ENCODE results near the gene UBXN1. TPM values are rescaled to one million over a fixed set of nuclear protein-coding genes. Genes with fewer than 3 reads are reported as not detected.
A peak's percentile ranks its signal among the peaks of the same experiment; 100 is the strongest.
"Not testable (repeated sequence)": the region's sequence is repeated elsewhere in the genome, so short reads cannot be mapped to it uniquely, and the experiment has no call there.

Gene UBXN1
- polyA plus RNA-seq, 3 donors: 151 to 204 (median 191) TPM

GRCh38 chr11:62715150-62716130 lies 36.6 kb upstream of the UBXN1 start:
- no peak for DNase-seq

- DNase-seq: no peak
Measured at GRCh38 chr11:62713343-62713742, 34.5 kb upstream of the UBXN1 start.

- no peak for DNase-seq
Measured at GRCh38 chr11:62712861-62713260, 34.0 kb upstream of the UBXN1 start.

- no peak for DNase-seq
Measured at GRCh38 chr11:62712276-62712812, 33.5 kb upstream of the UBXN1 start.

- DNase-seq: no peak
Measured at GRCh38 chr11:62710001-62710345, 31.1 kb upstream of the UBXN1 start.

- peak; percentile 99 for DNase-seq
Measured at GRCh38 chr11:62709247-62710000, 30.6 kb upstream of the UBXN1 start.

GRCh38 chr11:62708793-62709192 lies 29.9 kb upstream of the UBXN1 start:
- no peak for DNase-seq

- DNase-seq: no peak
Measured at GRCh38 chr11:62708392-62708791, 29.5 kb upstream of the UBXN1 start.

- DNase-seq: peak; percentile 84
Measured at GRCh38 chr11:62707277-62707861, 28.5 kb upstream of the UBXN1 start, which contains the start of the genes BSCL2 and GNG3. BSCL2 (minus strand) TSS chr11:62707424; CDS start chr11:62707195, 229 bp downstream. GNG3 (plus strand) TSS chr11:62707676; CDS start chr11:62708296, 620 bp downstream.

- DNase-seq: no peak
Measured at GRCh38 chr11:62706850-62707247, 28.0 kb upstream of the UBXN1 start.

GRCh38 chr11:62705880-62706849 lies 27.3 kb upstream of the UBXN1 start:
- peak; percentile 94 for DNase-seq

DNA sequence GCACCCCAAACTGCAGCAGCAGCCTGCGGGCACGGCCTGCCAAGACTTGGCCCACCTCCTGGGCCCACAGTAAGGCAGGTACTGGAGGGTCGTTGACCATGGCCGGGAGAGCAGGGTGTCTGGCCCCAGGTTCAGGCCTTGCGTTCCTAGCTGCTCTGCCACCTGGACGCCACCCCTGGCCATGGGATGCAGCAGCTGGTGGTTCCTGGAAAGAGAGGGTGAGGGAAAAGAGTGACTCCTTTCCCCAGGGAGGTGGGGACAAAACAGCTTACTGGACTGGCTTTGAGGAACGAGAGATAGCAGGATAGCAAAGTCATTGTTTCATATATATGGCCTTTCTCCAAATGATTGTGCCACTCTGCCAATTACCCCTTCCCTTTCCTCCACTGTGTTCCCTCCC lies 26.5 kb upstream of the UBXN1 start:
- no peak for DNase-seq

DNA sequence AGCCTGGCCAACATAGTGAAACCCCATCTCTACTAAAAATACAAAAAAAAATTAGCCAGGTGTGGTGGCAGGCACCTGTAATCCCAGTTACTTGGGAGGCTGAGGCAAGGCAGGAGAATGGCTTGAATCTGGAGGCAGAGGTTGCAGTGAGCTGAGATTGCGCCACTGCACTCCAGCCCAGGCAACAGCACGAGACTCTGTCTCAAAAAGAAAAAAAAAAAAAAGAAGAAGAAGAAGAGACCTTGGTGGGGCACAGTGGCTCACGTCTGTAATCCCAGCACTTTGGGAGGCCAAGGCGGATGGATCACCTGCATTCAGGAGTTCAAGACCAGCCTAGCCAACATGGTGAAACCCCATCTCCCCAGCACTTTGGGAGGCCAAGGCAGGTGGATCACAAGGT lies 25.0 kb upstream of the UBXN1 start:
- not testable (repeated sequence) for DNase-seq

GRCh38 chr11:62702246-62702645 lies 23.4 kb upstream of the UBXN1 start:
- DNase-seq: no peak

DNA sequence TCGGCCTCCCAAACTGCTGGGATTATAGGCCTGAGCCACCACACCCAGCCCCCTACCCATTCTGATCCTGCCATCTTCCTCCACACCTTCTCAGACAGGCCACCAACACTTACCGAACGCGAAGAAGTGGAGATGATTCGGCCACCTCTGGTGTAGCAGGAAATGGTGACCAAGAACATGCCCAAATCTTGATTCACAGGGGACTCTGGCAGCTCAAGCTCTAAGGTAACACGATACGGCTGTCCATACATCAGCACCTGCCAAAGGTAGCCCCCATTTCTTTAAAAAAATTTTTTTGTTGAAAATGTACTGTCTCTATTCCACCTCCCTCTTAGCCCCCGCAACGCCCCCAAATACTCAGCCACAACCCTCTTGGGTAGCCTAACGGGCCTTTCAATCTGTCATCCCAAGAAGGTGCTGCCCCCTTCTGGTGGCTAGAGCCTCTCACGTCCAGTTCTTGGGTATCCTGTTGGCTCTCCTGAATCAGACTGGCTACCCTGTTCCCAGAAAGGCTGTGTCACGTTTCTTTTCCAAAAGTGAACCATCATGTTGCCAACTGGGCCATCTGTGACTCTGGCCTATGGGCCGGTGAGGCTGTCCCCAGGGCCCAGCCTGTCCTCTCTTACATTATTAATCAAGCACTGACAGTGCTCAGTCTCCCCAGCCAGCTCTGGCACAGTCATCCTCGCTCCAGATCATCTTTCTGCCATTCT lies 15.7 kb upstream of the UBXN1 start:
- peak; percentile 81 for DNase-seq

DNA sequence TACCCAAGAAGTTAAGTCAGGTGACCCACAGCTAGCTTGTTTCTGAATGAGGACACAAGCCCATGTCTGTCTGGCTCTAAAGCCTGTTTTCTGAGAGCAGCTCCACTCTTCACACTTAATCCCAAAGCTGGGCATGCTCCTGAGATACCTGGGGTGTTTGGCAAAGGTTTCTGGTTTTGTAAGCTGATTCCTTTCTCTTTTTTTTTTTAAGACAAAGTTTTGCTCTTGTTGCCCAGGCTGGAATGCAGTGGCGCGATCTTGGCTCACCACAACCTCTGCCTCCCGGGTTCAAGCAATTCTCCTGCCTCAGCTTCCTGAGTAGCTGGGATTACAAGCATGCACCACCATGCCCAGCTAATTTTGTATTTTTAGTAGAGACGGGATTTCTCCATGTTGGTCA lies 14.8 kb upstream of the UBXN1 start:
- DNase-seq: not testable (repeated sequence)

- DNase-seq: no peak
Measured at GRCh38 chr11:62689421-62690183, 10.7 kb upstream of the UBXN1 start, which contains the start of gene LRRN4CL. LRRN4CL (minus strand) TSS chr11:62689530; CDS start chr11:62688508, 1,022 bp downstream.

DNA sequence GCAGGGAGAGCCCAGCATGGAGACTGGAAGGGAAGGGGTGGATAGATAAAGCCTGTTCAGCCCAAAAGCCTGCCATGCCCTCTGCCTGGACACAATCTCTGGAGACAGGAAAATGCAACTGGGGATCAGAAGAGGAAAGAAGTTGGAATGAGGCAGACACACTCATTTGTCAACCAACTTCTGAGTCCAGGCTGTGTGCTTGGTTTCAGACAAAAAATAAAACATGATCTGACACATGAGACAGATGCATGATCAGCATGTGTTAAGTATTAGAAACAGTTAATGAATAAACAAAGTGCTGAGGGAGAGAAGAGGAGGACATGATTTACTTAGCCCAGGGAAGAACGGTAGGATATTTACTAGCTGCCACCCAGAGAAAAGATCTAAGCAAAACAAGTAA lies 9.6 kb upstream of the UBXN1 start:
- DNase-seq: no peak
